ENCODE data around the gene SLC19A1.

SLC19A1 gene

DNA sequence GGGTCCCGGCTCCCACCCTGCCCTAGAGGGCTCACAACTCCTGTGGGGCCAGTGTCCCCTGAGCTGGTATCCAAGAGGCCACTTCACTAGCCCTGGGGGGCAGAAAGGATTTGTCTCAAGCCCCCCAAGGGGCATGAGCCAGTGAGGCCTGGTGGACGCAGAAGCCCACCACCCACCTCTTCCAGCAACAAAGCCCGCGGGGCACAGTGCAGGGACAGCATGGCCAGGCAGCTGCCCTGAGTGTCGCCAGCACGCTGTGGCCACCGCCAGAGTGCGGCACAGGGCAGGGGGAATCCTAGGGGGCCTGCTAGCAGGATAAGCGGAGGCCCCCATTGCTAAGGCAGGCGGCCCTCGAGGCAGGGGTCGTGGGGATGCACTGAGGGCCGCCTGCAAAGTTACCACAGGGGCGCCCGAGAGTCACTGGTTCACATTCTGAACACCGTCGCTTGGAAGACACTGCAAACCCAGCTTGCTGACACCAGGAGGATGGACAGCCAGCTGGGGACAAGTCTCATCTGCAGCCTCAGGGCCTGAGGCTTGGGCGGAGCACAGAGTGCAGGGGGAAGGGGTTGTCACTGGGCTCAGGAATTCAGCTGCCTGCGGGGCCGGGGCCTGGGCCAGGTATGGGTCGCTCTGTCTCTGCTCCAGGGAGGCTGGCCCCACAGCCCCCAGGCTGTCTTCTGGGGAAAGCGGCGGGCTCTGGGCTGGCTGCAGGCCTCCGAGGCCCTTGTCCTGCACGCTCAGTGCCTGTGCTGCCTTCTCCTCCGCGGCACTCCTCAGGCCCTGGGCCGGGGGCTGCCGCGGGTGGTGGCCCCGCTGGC, 26.8 kb downstream of the SLC19A1 start:
- DNase-seq (ENCODE audit: insufficient read length) (no peak), FAIRE-seq (no peak)
- TF ChIP-seq POLR2AphosphoS5 (IDR thresholded peaks at IDR 0.05; ENCODE audit: low read depth, low read length) (no peak), TAF1 (IDR thresholded peaks at IDR 0.05; ENCODE audit: borderline replicate concordance, low read depth, low read length) (no peak)

DNA sequence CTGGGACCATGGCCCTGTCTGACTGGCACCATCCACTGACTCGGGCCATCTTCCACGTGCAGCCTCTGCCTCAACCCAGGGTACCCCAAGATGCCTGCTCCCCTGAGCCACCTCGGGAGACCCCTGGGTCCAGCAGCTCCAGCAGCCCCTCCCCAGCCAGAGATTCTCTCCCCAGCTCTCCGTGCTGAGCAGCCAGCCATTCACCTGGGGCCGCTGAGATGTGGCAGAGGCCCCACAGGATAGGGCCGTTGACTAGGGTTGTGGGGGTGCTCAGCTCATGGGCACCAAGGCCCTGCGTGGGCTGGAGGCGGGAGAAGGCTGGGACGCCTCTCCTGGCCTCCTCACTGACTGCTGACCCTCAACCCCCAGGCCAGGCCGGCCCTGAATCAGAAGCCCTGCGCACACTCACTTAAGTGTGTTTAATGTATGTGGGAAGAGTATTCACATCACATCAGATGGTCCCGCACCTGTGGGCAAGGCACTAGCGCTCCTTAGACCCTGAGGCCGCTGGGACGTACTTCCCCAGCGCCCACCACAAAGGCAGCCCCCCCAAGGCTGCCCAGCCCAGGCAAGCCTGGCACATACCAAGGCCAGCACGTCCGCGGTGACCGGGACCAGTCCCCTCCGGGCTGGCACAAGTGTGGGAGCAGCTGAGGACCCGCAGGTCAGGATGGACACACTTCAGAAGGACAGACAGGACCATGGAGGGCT, 27.8 kb downstream of the SLC19A1 start:
- FAIRE-seq (no peak), DNase-seq (ENCODE audit: insufficient read length) (no peak)
- no peak for TF ChIP-seq POLR2A (IDR thresholded peaks at IDR 0.05; ENCODE audit: low read depth, low read length)
- no peak for TF ChIP-seq TAF1 (IDR thresholded peaks at IDR 0.05; ENCODE audit: borderline replicate concordance, low read depth, low read length)
- TF ChIP-seq POLR2AphosphoS5 (IDR thresholded peaks at IDR 0.05; ENCODE audit: low read depth, low read length) = no peak

GRCh38 chr21:45513741-45514310, 28.4 kb downstream of the SLC19A1 start:
- DNase-seq (ENCODE audit: insufficient read length) (no peak), FAIRE-seq (no peak)
- TF ChIP-seq POLR2AphosphoS5 (IDR thresholded peaks at IDR 0.05; ENCODE audit: low read depth, low read length) (no peak), POLR2A (IDR thresholded peaks at IDR 0.05; ENCODE audit: low read depth, low read length) (no peak), TAF1 (IDR thresholded peaks at IDR 0.05; ENCODE audit: borderline replicate concordance, low read depth, low read length) (no peak)

DNA sequence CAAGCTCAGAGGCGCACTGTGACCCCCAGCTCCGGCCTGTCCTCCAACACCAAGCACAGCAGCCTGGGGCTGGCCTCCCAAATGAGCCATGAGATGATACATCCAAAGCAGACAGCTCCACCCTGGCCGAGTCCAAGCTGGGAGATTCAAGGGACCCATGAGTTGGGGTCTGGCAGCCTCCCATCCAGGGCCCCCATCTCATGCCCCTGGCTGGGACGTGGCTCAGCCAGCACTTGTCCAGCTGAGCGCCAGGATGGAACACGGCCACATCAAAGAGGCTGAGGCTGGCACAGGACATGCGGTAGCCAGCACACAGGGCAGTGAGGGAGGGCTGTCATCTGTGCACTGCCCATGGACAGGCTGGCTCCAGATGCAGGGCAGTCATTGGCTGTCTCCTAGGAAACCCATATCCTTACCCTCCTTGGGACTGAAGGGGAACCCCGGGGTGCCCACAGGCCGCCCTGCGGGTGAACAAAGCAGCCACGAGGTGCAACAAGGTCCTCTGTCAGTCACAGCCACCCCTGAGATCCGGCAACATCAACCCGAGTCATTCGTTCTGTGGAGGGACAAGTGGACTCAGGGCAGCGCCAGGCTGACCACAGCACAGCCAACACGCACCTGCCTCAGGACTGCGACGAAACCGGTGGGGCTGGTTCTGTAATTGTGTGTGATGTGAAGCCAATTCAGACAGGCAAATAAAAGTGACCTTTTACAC, 29.1 kb downstream of the SLC19A1 start:
- no peak for DNase-seq (ENCODE audit: insufficient read length)
- no peak for FAIRE-seq
- no peak for TF ChIP-seq POLR2AphosphoS5 (IDR thresholded peaks at IDR 0.05; ENCODE audit: low read depth, low read length)
- TF ChIP-seq TAF1 (IDR thresholded peaks at IDR 0.05; ENCODE audit: borderline replicate concordance, low read depth, low read length) = no peak
- no peak for TF ChIP-seq POLR2A (IDR thresholded peaks at IDR 0.05; ENCODE audit: low read depth, low read length)

- no peak for FAIRE-seq
- DNase-seq (ENCODE audit: insufficient read length) = no peak
- TF ChIP-seq TAF1 (IDR thresholded peaks at IDR 0.05; ENCODE audit: borderline replicate concordance, low read depth, low read length) (no peak), POLR2AphosphoS5 (IDR thresholded peaks at IDR 0.05; ENCODE audit: low read depth, low read length) (no peak), POLR2A (IDR thresholded peaks at IDR 0.05; ENCODE audit: low read depth, low read length) (no peak)
Measured at GRCh38 chr21:45512626-45513002, 29.6 kb downstream of the SLC19A1 start.

DNA sequence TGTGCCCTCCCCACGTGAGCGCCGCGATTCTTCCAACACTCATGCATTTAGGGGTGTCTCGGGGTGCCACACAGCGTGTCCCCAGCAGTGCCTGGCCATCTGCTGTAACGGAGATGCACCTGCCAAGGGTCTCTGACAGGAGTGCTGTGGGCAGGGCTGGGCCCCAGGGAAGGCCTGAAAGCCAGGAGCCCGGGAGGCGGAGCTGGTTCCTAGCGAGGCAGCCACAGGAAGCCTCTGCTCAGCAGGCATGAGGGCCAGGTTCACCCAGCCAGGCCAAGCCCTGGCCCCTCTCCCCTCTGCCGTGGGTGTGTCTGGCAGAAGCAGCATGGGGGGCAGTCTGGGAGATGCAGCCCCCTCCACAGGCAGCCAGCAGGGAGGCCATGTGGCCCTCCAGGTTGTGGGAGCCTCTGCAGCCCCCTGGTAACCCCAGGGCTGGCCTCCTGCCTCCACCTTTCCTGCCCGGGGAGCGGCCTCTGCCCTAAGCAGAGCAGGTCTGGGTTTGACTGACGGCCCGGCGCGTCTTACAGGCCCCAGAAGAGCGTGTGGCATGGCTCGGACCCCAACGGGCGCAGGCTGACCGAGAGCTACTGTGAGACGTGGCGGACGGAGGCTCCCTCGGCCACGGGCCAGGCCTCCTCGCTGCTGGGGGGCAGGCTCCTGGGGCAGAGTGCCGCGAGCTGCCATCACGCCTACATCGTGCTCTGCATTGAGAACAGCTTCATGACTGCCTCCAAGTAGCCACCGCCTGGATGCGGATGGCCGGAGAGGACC, 30.4 kb downstream of the SLC19A1 start:
- no peak for DNase-seq (ENCODE audit: insufficient read length)
- no peak for TF ChIP-seq POLR2A (IDR thresholded peaks at IDR 0.05; ENCODE audit: low read depth, low read length)
- no peak for TF ChIP-seq TAF1 (IDR thresholded peaks at IDR 0.05; ENCODE audit: borderline replicate concordance, low read depth, low read length)
- 0 out of 2 replicates have a peak, but pooled peaks have one; percentile 15 for TF ChIP-seq POLR2AphosphoS5 (IDR thresholded peaks at IDR 0.05; ENCODE audit: low read depth, low read length)
- FAIRE-seq = no peak

DNA sequence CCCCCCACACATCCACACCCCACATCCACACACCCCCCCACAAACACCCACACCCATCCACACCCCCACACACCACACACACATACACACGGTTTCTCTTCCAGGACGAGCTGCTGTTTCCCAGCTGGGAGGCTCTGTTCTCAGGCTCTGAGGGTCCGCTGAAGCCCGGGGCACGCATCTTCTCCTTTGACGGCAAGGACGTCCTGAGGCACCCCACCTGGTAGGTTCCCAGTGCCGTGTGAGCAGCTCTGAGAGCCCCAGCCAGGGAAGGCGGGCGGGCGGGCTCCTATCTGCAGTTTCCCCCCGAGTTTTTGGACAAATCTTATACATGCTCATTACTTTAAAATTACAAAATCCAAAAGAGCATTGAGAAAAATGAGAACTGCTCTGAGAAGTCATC, 31.2 kb downstream of the SLC19A1 start:
- no peak for TF ChIP-seq TAF1 (IDR thresholded peaks at IDR 0.05; ENCODE audit: borderline replicate concordance, low read depth, low read length)
- no peak for TF ChIP-seq POLR2AphosphoS5 (IDR thresholded peaks at IDR 0.05; ENCODE audit: low read depth, low read length)
- no peak for TF ChIP-seq POLR2A (IDR thresholded peaks at IDR 0.05; ENCODE audit: low read depth, low read length)
- FAIRE-seq (no peak), DNase-seq (ENCODE audit: insufficient read length) (no peak)

- FAIRE-seq (no peak), DNase-seq (ENCODE audit: insufficient read length) (no peak)
- no peak for TF ChIP-seq TAF1 (IDR thresholded peaks at IDR 0.05; ENCODE audit: borderline replicate concordance, low read depth, low read length)
- TF ChIP-seq POLR2AphosphoS5 (IDR thresholded peaks at IDR 0.05; ENCODE audit: low read depth, low read length) = no peak
- no peak for TF ChIP-seq POLR2A (IDR thresholded peaks at IDR 0.05; ENCODE audit: low read depth, low read length)
Measured at GRCh38 chr21:45510466-45510955, 31.7 kb downstream of the SLC19A1 start.

DNA sequence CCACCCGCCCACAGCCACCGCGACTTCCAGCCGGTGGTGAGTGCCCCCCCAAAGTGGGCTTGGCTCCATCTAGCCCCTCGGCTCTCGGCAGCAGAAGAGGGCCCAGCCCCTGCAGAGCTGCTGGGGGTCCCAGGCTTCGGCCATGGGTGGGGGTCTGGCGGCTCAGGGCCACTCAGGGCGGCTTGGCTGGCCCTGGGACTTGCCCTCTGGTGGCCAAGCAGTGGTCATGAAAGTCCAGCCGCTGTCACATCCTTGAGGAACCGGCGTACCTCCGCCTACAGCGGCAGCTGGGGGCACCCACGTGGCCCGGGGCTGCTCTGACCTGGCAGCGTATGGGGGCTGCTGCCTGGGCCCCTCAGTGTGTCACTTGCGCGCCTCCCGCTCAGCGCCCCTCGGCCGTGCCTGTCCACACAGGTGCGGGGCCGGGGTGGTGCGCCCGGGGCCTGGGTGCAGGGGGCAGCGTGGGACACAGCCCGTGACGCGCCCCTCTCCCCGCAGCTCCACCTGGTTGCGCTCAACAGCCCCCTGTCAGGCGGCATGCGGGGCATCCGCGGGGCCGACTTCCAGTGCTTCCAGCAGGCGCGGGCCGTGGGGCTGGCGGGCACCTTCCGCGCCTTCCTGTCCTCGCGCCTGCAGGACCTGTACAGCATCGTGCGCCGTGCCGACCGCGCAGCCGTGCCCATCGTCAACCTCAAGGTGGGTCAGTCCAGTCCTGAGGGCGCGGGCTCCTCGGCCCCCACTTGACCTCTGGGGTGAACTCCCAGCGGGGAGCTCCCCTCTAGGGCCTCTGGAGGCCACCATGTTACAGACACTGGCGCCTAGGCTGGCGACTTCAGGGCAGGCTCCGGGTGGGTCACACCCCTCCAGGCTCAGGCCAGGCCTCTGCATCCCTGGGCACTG, 32.4 kb downstream of the SLC19A1 start:
- no peak for TF ChIP-seq POLR2A (IDR thresholded peaks at IDR 0.05; ENCODE audit: low read depth, low read length)
- no peak for TF ChIP-seq POLR2AphosphoS5 (IDR thresholded peaks at IDR 0.05; ENCODE audit: low read depth, low read length)
- TF ChIP-seq TAF1 (IDR thresholded peaks at IDR 0.05; ENCODE audit: borderline replicate concordance, low read depth, low read length) = no peak
- FAIRE-seq (no peak), DNase-seq (ENCODE audit: insufficient read length) (no peak)
